ENCODE data around the gene KCNH6. TPM values are rescaled to one million over a fixed set of nuclear protein-coding genes. Genes with fewer than 3 reads are reported as not detected.

KCNH6 gene
- total and polyA plus RNA-seq, 5 donors from 2014 or later: not detected

GRCh38 chr17:63506627-63507026 lies 16.5 kb upstream of the KCNH6 start:
- Histone ChIP-seq H3K9me3 (ENCODE audit: control insufficient read depth in 2 of 2, low read length in 2 of 2) (no peaks in the 10 kb centered on the region), H3K36me3 (ENCODE audit: control insufficient read depth, insufficient read depth, low read length) (no peaks in the 10 kb centered on the region), H3K4me1 (ENCODE audit: control insufficient read depth, insufficient read depth, low read length, poor library complexity, severe bottlenecking) (no peaks in the 10 kb centered on the region), H3K4me3 (ENCODE audit: low read depth, low read length) (no peak overlapping the region), H3K27ac (ENCODE audit: insufficient read depth, low read length, poor library complexity, severe bottlenecking) (no peak overlapping the region), H3K27me3 (ENCODE audit: control insufficient read depth, insufficient read depth, low read length) (no peaks in the 10 kb centered on the region)
- Mint-ChIP-seq H3K4me3 (no peak overlapping the region), H3K4me1 (no peaks in the 10 kb centered on the region), H3K27ac (no peak overlapping the region), H3K9me3 (peaks cover 0 to 8% (median 0%) of the 10 kb centered on the region in 7 donors), H3K27me3 (peaks cover 26% of the 10 kb centered on the region), H3K36me3 (peaks cover 4% of the 10 kb centered on the region)
- ATAC-seq (ENCODE audit: low read depth in 2 of 2) (no peak), DNase-seq (no peak)

DNA sequence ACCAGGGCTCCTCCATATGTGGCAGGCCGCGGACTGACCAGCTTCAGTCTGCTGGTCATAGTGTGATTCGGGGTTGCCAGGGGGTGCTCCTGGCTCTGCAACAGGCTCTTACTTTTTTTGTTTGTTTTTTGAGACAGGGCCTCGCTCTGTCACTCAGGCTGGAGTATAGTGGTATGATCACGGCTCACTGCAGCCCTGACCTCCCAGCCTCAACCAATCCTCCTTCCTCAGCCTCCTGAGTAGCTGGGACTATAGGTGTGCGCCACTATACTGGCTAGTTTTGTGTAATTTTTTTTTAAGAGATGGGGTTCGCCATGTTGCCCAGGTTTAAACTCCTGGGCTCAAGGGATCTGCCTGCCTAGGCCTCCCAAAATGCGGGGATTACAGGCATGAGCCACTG lies 11.8 kb upstream of the KCNH6 start:
- Mint-ChIP-seq H3K27ac (no peak overlapping the region), H3K4me3 (no peak overlapping the region), H3K9me3 (no peaks in the 10 kb centered on the region), H3K36me3 (no peaks in the 10 kb centered on the region), H3K4me1 (no peaks in the 10 kb centered on the region), H3K27me3 (peaks cover 17% of the 10 kb centered on the region)
- Histone ChIP-seq H3K4me3 (ENCODE audit: low read depth, low read length) (no peak overlapping the region), H3K27ac (ENCODE audit: insufficient read depth, low read length, poor library complexity, severe bottlenecking) (no peak overlapping the region), H3K27me3 (ENCODE audit: control insufficient read depth, insufficient read depth, low read length) (no peaks in the 10 kb centered on the region), H3K4me1 (ENCODE audit: control insufficient read depth, insufficient read depth, low read length, poor library complexity, severe bottlenecking) (no peaks in the 10 kb centered on the region), H3K36me3 (ENCODE audit: control insufficient read depth, insufficient read depth, low read length) (no peaks in the 10 kb centered on the region), H3K9me3 (ENCODE audit: control insufficient read depth in 2 of 2, low read length in 2 of 2) (no peaks in the 10 kb centered on the region)
- no peak for DNase-seq
- ATAC-seq (ENCODE audit: low read depth in 2 of 2): no peak

GRCh38 chr17:63512388-63512787 lies 10.8 kb upstream of the KCNH6 start:
- Histone ChIP-seq H3K9me3 (ENCODE audit: control insufficient read depth in 2 of 2, low read length in 2 of 2) (no peaks in the 10 kb centered on the region), H3K27me3 (ENCODE audit: control insufficient read depth, insufficient read depth, low read length) (no peaks in the 10 kb centered on the region), H3K4me3 (ENCODE audit: low read depth, low read length) (no peak overlapping the region), H3K36me3 (ENCODE audit: control insufficient read depth, insufficient read depth, low read length) (no peaks in the 10 kb centered on the region), H3K27ac (ENCODE audit: insufficient read depth, low read length, poor library complexity, severe bottlenecking) (no peak overlapping the region), H3K4me1 (ENCODE audit: control insufficient read depth, insufficient read depth, low read length, poor library complexity, severe bottlenecking) (no peaks in the 10 kb centered on the region)
- Mint-ChIP-seq H3K27ac (no peak overlapping the region), H3K27me3 (peaks cover 17% of the 10 kb centered on the region), H3K36me3 (no peaks in the 10 kb centered on the region), H3K4me3 (no peak overlapping the region), H3K4me1 (no peaks in the 10 kb centered on the region), H3K9me3 (no peaks in the 10 kb centered on the region)
- DNase-seq: no peak
- ATAC-seq (ENCODE audit: low read depth in 2 of 2): no peak

DNA sequence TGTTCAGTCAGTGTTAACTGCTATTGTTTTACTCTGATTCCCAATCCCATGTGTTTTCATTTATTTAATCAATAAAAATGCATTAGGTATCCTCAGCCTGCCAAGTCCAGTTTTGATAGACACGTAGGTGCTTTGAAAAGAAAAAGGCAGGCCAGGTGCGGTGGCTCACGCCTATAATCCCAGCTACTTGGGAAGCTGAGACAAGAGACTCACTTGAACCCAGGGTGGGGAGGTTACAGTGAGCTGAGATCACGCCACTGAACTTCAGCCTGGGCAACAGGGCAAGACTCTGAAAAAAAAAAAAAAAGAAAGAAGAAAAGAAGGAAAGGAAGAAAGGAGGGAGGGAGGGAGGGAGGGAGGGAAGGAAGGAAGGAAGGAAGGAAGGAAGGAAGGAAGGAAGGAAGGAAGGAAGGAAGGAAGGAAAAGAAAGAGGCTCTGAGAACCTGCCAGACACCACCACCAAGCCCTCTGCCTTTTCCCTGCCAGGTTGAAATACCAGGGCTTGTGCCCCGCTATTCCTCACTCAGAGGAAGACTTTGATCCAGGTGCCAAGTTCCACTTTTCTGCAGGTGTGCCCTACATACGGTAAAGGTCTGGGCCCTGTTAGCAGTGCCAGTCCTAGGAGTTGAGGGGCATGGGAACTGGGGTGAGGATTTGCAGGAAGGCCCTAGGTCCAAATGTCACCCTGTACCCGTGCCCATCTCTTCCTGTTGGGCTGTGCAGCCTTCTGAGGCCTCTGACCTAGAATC lies 10.1 kb upstream of the KCNH6 start:
- no peak for ATAC-seq (ENCODE audit: low read depth in 2 of 2)
- no peaks in the 10 kb centered on the region for H3K36me3 ChIP-seq (ENCODE audit: control insufficient read depth, insufficient read depth, low read length)
- DNase-seq: no peak
- no peak overlapping the region for H3K27ac ChIP-seq (ENCODE audit: insufficient read depth, low read length, poor library complexity, severe bottlenecking)
- Mint-ChIP-seq H3K4me1 (no peaks in the 10 kb centered on the region), H3K27me3 (peaks cover 17% of the 10 kb centered on the region), H3K9me3 (peaks cover 0 to 1% (median 0%) of the 10 kb centered on the region in 7 donors), H3K36me3 (no peaks in the 10 kb centered on the region), H3K27ac (no peak overlapping the region), H3K4me3 (no peak overlapping the region)
- no peaks in the 10 kb centered on the region for H3K4me1 ChIP-seq (ENCODE audit: control insufficient read depth, insufficient read depth, low read length, poor library complexity, severe bottlenecking)
- no peaks in the 10 kb centered on the region for H3K27me3 ChIP-seq (ENCODE audit: control insufficient read depth, insufficient read depth, low read length)
- no peak overlapping the region for H3K4me3 ChIP-seq (ENCODE audit: low read depth, low read length)
- H3K9me3 ChIP-seq (ENCODE audit: control insufficient read depth in 2 of 2, low read length in 2 of 2): no peaks in the 10 kb centered on the region

DNA sequence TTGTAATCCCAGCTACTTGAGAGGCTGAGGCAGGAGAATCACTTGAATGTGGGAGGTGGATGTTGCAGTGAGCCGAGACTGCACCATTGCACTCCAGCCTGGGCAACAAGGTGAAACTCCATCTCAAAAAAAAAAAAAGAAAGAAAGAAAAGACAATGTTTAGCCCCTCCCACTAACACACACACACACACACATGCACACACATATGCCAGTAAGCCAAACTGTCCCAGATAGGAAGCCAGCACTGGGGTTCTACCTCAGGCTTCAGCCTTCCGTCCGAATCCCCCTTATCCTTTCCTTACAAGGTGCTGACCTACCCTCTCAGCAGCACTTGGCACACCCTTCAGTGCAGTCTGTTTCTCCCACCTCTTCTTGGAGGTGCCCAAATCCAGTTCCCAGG lies 8.7 kb upstream of the KCNH6 start:
- no peak overlapping the region for H3K4me3 Mint-ChIP-seq
- DNase-seq (no peak), ATAC-seq (ENCODE audit: low read depth in 2 of 2) (no peak)
- H3K9me3 ChIP-seq (ENCODE audit: control insufficient read depth in 2 of 2, low read length in 2 of 2): no peaks in the 10 kb centered on the region
- no peaks in the 10 kb centered on the region for H3K27me3 ChIP-seq (ENCODE audit: control insufficient read depth, insufficient read depth, low read length)
- H3K9me3 Mint-ChIP-seq: peaks cover 0 to 1% (median 0%) of the 10 kb centered on the region in 7 donors
- no peak overlapping the region for H3K27ac ChIP-seq (ENCODE audit: insufficient read depth, low read length, poor library complexity, severe bottlenecking)
- no peaks in the 10 kb centered on the region for H3K4me1 Mint-ChIP-seq
- peaks cover 13% of the 10 kb centered on the region for H3K27me3 Mint-ChIP-seq
- H3K27ac Mint-ChIP-seq: no peak overlapping the region
- no peaks in the 10 kb centered on the region for H3K36me3 Mint-ChIP-seq
- H3K4me3 ChIP-seq (ENCODE audit: low read depth, low read length): no peak overlapping the region
- H3K4me1 ChIP-seq (ENCODE audit: control insufficient read depth, insufficient read depth, low read length, poor library complexity, severe bottlenecking): no peaks in the 10 kb centered on the region
- no peaks in the 10 kb centered on the region for H3K36me3 ChIP-seq (ENCODE audit: control insufficient read depth, insufficient read depth, low read length)

- H3K27me3 Mint-ChIP-seq: peaks cover 16% of the 10 kb centered on the region
- Histone ChIP-seq H3K27me3 (ENCODE audit: control insufficient read depth, insufficient read depth, low read length) (no peaks in the 10 kb centered on the region), H3K4me3 (ENCODE audit: low read depth, low read length) (no peak overlapping the region), H3K4me1 (ENCODE audit: control insufficient read depth, insufficient read depth, low read length, poor library complexity, severe bottlenecking) (no peaks in the 10 kb centered on the region), H3K9me3 (ENCODE audit: control insufficient read depth in 2 of 2, low read length in 2 of 2) (no peaks in the 10 kb centered on the region), H3K27ac (ENCODE audit: insufficient read depth, low read length, poor library complexity, severe bottlenecking) (no peak overlapping the region), H3K36me3 (ENCODE audit: control insufficient read depth, insufficient read depth, low read length) (no peaks in the 10 kb centered on the region)
- no peak overlapping the region for H3K4me3 Mint-ChIP-seq
- ATAC-seq (ENCODE audit: low read depth in 2 of 2) (no peak), DNase-seq (no peak)
- H3K36me3 Mint-ChIP-seq: no peaks in the 10 kb centered on the region
- H3K4me1 Mint-ChIP-seq: no peaks in the 10 kb centered on the region
- peaks cover 0 to 1% (median 0%) of the 10 kb centered on the region in 7 donors for H3K9me3 Mint-ChIP-seq
- H3K27ac Mint-ChIP-seq: no peak overlapping the region
Measured at GRCh38 chr17:63514974-63515373, 8.2 kb upstream of the KCNH6 start.

GRCh38 chr17:63515426-63515825 lies 7.7 kb upstream of the KCNH6 start:
- H3K4me3 Mint-ChIP-seq: peak overlapping the region in 1 of 4 donors; percentile 80
- no peak overlapping the region for H3K4me3 ChIP-seq (ENCODE audit: low read depth, low read length)

More at GRCh38 chr17:63515426-63515825, 7.7 kb upstream of the KCNH6 start:
- H3K27ac ChIP-seq (ENCODE audit: insufficient read depth, low read length, poor library complexity, severe bottlenecking): no peak overlapping the region
- no peaks in the 10 kb centered on the region for H3K4me1 ChIP-seq (ENCODE audit: control insufficient read depth, insufficient read depth, low read length, poor library complexity, severe bottlenecking)
- H3K9me3 ChIP-seq (ENCODE audit: control insufficient read depth in 2 of 2, low read length in 2 of 2): no peaks in the 10 kb centered on the region
- no peak for DNase-seq
- H3K27me3 Mint-ChIP-seq: peaks cover 16% of the 10 kb centered on the region
- no peak overlapping the region for H3K27ac Mint-ChIP-seq
- H3K36me3 ChIP-seq (ENCODE audit: control insufficient read depth, insufficient read depth, low read length): no peaks in the 10 kb centered on the region
- no peaks in the 10 kb centered on the region for H3K27me3 ChIP-seq (ENCODE audit: control insufficient read depth, insufficient read depth, low read length)
- no peak for ATAC-seq (ENCODE audit: low read depth in 2 of 2)
- peaks cover 0 to 1% (median 0%) of the 10 kb centered on the region in 7 donors for H3K9me3 Mint-ChIP-seq
- H3K4me1 Mint-ChIP-seq: no peaks in the 10 kb centered on the region
- H3K36me3 Mint-ChIP-seq: no peaks in the 10 kb centered on the region
